HL-60 (cell line): ENCODE data around the gene AMTN.

Experiments used
- POLR2AphosphoS5 ChIP-seq: IDR thresholded peaks from 2 replicates; pipeline ENCODE4 v1.6.1; 2012; ENCODE audit warnings: low read depth
- REST ChIP-seq: IDR thresholded peaks from 2 replicates; pipeline ENCODE4 v1.6.1; 2012; ENCODE audit warnings: low read depth; ENCODE audit not compliant: insufficient replicate concordance
- SPI1 ChIP-seq: IDR thresholded peaks from 2 replicates; pipeline ENCODE4 v1.6.1; 2012; ENCODE audit warnings: low read depth, mild to moderate bottlenecking, borderline replicate concordance
- TF ChIP-seq, protein P1 (sequence below): IDR thresholded peaks from one replicate; pipeline ENCODE4 v1.5.1; 2011; ENCODE audit warnings: low read length, control low read depth, inconsistent platforms; ENCODE audit not compliant: insufficient read depth

DNA sequence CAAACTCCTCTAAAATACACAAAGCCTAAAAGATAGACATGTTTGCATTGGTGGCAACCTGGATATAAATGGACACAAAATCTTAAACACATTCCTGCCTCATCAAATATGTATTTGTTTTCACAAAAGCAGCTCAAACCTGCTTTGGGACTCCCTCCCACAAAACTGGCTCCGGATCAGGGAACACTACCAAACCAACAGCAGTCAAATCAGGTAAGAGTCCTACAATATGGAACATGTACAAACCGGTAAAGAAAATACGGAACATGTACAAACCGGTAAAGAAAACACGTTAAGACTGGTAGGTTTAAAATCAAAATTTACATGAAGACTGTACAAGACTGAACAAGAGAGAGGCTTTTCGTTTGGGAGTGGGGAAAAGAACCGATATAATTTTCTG lies 4.3 kb downstream of the AMTN start:
- TF ChIP-seq, protein P1, sequence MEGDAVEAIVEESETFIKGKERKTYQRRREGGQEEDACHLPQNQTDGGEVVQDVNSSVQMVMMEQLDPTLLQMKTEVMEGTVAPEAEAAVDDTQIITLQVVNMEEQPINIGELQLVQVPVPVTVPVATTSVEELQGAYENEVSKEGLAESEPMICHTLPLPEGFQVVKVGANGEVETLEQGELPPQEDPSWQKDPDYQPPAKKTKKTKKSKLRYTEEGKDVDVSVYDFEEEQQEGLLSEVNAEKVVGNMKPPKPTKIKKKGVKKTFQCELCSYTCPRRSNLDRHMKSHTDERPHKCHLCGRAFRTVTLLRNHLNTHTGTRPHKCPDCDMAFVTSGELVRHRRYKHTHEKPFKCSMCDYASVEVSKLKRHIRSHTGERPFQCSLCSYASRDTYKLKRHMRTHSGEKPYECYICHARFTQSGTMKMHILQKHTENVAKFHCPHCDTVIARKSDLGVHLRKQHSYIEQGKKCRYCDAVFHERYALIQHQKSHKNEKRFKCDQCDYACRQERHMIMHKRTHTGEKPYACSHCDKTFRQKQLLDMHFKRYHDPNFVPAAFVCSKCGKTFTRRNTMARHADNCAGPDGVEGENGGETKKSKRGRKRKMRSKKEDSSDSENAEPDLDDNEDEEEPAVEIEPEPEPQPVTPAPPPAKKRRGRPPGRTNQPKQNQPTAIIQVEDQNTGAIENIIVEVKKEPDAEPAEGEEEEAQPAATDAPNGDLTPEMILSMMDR, result no peak
- no peak for TF ChIP-seq SPI1
- TF ChIP-seq POLR2AphosphoS5, result no peak
- no peak for TF ChIP-seq REST
